DMS114 treated with DMSO at 0.1 percent for 48 hours (cell line): ENCODE data around the gene CKAP2L.
A peak's percentile ranks its signal among the peaks of the same experiment; 100 is the strongest.

Source experiments
- DNase-seq: peaks from one replicate; lab custom pipeline; 2025; ENCODE audit not compliant: unreplicated experiment; lab: John Stamatoyannopoulos, UW

The CKAP2L gene

DNA sequence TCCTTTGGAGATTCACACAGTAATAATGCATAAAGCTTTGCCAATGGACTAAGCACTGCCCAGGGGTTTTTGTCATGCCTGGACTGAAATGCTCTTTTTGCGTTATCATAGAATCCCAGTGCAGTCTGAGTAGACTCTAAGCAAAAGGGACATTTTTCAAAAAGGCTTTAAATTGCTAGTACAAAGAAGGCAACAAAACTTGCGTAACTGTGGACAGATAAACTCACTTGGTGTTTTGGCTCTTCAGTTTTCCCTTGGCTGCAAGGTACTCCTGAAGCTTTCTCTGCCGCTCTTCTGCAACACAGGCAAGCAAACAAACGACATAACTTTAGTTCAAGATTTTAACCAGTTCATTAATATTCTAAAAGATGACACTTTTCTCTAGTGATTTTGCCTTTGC, 2.1 kb downstream of the CKAP2L start:
- DNase-seq: no peak

DNA sequence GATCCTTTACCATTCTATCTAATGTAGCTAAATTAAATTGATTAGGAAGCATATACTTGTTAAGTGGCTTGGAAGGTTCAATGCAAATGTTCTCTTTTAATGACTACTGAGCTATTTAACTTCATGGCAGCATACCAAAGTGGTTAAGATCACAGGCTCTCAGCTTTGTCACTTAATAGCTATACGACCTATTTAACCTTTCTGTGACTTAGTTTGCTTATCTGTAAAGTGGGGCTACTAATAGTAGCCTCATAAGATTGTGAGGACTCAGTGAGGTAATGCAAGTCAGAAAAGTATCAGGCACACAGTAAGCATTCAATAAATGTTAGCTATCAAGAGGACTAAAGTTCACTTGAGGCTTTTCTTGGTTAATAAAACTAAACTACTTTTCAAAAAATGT, 4.3 kb downstream of the CKAP2L start:
- DNase-seq: no peak

DNA sequence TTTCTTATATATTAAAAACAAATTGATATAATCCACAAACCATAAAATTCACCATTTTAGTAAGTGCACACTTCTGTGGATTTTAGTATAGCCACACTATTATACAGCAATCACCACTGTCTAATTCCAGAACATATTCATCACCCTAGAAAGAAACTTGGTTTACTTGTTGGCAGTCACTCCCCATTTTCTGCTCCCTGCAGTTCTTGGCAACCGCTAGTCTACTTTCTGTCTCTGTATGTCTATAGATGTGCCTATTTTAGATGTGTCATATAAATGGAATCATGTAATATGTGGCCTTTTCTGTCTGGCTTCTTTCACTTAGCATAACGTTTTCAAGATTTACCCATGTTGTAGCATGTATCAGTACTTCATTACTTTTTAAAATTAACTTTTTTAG, 5.7 kb downstream of the CKAP2L start:
- DNase-seq: no peak

DNA sequence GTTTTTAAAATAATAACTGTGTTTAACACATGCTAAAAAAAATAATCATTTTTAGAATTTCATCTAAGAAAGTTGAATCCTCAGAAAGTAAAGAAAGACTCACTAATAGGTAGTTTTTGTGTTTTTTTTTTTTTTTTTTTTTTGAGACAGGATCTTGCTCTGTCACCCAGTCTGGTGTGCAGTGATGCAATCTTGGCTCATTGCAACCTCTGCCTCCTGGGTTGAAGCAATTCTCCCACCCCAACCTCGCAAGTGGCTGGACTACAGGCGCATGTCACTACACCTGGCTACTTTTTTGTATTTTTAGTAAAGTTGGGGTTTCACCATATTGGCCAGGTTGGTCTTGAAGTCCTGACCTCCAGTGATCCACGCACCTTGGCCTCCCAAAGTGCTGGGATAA, 7.1 kb downstream of the CKAP2L start:
- no peak for DNase-seq

DNA sequence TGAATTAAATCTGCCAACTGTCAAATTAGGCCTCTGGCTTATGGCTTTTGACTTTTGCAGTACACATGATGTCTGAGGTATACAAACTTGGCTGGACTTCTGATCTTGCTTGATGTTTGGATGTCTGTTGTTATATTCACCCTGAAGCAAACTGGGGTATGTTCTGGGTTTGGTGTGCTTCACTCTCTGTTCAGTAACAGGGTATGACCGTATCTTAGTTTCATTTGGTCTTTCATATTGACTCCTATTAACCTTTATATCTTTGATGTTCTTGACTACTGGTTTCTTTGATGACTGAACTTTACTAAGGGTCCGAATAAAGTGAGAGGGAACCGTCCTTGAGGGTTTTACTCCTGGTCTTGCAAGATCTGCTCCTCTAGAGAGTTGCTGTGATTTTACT, 8.2 kb downstream of the CKAP2L start:
- DNase-seq: no peak

DNA sequence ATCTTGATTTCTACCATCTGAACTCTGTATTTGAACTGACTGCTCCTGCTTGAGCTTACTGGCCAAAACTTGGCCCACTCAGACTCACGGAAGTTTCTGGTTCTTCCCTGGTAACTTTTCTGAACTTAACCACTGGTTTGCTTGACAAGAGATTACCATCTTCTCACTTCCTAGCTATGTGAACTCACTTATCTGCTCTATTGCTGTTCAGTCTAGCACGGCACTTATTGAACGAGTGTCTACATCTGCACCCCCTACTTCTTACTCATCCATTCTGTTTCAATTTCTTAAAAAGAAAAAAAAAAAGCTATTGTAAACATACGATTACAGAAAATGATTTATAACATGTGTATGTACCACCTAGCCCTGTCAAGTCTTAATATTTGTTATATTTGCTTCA, 9.0 kb downstream of the CKAP2L start:
- no peak for DNase-seq

DNA sequence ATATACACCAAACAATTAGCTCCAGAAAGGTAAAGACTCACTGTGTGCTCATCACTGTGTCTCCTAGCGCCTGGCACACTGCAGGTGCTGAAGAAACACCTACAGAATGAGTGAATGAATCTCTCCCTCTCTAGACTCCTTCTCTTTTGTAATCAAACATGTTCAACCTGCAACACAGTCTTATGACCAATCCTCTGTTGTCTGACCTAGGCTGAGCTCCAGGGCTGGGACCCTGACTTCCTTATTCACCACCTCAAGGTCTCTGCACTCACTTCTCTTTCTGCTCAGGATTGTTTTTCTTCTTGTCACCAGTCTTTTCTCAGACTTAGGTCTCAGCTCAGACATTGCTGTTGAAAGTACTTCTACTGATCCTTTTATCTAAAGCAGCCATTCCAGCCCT, 9.8 kb downstream of the CKAP2L start:
- DNase-seq: no peak

DNA sequence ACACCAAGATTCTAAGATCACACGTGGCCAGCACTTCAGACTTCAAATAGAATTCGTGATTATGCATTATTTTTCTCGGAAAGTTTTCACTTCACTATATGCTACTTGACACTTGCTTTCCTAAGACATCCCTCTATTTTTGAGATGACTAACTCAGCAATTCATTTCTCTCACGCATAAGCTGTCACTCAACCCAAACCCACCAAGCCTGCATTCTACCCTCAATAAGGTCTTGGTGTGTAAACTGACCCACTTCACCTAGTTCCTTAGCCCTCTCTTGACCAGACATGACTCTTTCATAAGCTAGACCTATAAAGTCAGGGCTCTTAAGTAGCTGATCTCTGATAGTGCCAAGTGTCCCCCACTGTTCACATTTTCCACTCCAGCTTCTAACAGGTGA, 11.7 kb downstream of the CKAP2L start:
- no peak for DNase-seq

DNA sequence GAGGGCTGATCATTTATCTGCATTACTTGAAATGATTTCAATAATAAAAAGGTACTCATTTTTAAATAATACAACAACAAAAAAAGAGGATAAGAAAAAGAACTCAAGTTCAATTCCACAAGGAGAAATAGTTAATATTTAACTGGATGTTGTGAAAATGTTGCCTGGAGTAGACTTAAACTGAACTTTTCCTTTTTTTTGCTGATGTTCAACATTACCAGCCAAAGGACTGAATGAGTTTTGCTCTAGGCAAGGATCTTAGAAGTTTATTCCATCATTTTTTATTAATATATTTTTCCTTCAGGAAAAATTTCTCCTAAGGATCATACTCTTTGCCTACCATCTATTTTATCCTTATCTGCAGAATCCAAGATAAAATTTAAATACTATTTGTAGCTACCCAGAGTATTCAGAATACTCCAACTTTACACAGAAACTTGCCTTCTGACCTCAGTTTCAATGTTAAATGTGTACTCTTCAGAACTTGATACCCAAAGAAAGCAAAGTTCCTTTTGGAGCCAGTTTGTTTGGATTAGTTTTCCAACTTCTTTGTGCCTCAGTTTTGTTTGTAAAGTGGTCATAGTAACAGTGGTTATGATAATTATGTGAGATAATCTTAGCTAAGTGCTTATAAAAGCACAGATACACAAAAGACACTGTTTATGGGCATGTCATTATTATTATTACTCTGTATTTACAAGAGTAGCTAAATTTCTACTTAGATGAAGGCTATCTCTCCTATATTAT, 12.8 kb downstream of the CKAP2L start:
- DNase-seq: no peak

DNA sequence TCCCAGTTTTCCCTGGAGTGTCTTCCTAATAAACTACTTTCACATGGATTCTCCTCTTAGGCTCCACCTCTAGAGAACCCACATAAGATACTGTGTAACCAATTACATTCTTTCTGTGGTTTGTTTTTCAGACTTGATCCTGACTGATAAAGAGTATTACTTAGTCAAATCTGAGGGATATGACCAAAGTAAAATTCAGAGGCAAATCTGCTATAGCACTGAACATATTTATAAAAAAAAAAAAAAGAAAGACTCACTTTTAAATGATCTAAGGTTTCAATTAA, 13.9 kb downstream of the CKAP2L start:
- no peak for DNase-seq

DNA sequence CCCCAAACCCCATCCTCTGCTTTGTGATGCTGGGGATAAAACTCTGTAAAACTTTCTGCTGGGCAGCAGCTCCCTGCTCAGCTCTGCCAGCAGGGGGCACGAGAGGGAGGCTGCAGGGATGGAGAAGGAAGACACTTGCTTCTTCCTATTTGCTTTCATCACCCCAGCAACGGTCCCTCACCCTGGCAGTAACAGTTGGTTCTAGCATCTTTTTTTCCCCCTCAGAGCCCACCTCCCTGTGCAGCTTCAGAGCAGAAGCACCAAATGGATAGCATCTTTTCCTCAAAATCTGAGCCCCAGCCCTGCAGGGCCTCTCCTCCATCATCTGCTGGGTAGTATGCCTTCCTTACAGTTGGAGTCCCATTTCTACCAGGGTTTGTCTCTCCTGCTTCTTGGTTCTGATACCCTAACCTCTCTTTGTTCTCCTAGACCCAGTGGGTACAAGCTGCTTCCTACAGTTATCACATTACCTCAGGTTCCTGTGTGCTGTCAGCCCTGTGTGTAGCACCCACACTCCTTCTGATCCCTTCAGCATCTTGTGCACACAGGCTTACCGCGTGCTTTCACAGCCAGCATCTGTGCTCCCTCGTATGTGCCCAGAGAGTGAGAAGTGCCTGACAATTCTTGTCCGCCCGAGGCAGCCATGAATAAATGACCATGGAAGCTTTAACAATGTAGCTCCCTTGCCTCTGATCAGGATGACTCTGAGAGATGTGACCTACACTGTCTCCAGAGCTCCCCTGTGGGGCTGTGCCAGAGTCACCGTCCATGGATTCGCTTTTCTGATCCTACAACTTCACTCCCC, 14.5 kb downstream of the CKAP2L start:
- DNase-seq: peak; percentile 15

DNA sequence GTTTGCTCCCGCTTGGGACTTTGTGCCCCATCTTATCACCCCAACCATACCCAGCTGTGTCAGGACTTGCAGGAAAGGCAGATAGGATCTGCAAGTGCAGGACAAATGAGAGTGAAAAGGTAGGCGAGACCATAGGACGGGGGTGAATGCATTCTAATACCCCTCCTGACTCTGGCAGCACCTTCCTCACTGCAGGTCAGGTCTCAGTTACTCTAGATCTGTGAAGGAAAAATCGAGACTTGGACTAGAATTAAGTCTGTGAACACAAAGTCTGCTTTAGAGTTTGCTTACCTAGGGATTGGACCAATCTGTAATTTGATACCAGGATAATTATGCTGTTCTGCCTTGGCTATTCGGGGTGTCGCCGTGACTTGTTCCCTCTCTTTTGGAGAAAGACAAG, 23.9 kb downstream of the CKAP2L start:
- no peak for DNase-seq

DNA sequence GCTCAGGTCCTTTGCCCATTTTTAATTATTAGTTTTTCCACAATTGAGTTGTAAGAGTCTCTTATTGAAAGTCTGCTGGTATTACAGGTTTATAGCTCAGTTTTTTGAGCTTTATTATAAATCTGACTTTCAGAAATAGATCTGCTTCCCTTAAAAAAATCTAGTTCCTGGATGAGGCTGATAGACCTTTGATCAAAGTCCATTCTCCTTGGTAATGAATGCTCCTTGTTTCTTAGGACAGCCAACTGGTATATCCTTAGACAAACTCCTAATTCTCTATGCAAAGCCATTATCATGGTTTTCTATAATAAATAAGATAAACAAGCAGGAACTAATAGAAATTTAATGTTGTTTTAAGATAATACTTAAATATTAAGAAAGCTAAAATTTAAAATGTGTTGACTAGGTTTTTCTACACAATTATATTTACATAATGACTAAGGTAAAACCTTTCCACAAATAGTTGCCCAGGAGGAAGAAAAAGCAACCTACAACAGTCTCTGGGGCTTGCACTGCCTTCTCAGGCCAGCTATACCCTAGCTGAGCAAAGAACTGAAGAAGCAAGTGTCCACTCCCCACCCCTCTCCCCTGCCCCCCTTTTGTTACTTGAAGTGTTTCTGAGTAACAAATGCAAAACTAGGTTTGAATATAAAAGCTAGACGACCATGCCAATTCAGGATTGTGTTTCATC, 26.7 kb downstream of the CKAP2L start:
- DNase-seq: no peak

DNA sequence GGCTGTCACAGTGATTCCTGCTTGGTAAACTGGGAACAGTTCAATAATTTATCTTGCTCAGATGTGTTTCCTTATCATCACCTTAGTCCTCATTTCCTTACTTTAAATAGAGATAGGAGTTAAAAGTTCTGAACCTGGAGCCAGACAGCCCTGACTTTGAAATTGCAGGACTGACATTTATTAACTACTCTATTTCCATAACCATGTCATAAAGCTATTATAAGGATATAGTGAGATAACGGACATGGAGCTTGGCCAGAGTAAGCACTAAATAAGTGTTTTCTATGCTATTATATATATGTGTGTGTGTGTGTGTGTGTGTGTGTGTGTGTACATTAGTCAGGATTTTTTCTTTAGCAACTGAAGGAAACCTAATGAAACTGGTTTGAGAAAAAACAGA, 30.5 kb downstream of the CKAP2L start:
- no peak for DNase-seq

DNA sequence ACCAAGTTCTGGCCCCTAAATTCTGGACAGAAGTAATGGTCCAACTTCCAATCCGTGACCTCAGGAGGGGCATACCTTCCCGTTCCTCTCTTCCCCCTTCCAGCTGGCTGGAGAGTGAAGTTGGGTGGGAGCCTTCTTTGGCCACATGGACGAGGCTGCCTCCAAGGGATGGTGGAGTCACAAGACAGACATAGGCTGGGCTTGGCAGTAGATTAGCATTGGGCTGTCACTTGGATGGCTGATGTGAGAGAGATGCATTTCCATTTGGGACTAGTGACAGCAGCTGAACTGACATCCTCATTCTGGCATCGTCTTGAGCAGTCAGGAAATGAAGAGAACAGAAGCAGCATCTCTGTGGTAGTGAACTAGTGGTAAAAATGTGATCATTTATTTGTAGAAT, 31.0 kb downstream of the CKAP2L start:
- DNase-seq: no peak

DNA sequence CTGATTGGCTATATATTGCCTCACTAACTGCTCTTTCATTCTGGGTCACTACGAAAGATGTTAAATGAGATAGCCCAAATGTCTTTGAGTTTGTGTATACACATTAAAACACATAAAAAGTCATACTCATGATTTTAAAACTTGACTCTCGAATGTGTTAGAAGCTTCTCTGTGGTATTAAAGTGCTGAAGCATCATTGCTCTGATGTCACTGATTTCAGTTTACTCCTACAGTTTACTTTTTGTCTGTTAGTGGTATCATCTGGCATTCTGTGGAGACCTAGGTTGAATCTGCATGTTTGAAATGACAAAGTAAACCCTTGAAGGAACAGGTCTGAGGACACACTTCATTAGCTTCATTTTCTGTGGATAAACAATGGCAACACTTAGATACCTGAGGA, 32.9 kb downstream of the CKAP2L start:
- no peak for DNase-seq

DNA sequence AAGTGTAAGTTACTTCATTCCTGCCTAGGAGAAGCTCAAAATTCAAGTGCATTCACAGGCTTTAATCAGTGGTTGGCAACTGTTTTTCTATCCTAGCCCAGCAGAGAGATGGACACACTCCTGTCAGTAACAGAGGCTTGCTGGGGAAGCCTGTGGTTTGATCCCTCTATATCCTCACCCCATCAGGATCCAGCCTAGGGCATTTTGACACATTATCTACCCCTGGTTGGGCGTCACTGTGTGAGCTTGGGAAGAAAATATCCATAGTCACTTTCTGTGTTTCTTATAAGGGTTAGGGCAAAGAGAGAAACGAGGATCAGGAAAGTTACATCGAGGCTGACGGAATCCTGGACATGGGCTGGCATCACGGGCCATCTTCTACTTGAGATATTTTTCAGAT, 33.6 kb downstream of the CKAP2L start:
- no peak for DNase-seq

DNA sequence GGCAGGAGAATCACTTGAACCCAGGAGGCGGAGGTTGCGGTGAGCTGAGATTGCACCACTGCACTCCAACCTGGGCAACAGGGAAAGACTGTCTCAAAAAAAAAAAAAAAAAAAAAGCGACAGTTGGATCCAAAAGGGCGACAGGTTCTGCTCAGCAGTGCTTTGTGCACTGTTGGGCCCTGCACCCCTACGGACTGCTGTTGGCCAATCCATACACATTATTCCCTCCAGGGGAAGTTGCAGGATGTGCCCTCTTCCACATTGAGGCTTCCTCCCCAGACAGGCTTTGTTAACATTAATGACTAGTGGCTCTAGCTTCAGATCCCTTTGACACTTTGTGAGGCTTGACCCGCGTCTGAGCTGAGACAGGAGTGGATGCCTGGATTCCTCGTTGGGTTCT, 34.2 kb downstream of the CKAP2L start:
- no peak for DNase-seq

DNA sequence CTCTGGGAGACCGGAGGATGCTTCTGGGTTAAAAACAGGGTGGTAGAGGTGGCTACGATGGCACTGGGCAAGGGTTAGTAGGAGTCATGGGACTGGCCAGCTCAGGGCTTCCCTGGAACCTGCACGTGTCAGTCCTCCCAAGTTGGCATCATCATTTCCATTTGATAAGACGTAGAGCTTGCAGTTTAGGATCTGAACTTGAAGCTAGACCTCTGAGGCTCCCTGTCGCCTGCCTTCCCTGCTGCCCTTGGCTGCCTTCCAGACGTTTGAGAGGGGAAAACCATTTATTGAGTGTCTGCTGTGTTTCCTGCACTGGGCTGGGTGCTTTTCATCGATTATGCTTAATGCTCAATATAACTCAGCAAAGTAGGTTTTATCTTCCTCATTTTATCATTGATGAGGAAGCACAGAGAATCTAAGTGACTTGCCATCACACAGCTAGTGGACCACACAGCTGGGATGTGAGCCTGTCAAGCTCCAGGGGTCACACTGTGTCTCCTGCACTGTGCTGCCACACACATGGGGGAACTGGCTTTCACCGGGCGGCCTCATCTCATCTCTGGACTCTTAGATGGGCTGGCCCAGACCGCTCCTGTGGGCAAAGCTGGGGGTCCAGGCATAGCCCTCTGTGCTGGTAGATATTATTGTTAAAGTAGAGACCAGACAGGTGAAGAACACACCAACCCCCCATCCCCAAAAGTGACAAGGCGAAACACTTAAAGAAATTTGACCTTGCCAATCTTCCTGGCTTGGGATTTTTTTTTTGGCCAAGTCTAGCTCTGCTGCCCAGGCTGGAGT, 35.8 kb downstream of the CKAP2L start:
- DNase-seq: no peak

DNA sequence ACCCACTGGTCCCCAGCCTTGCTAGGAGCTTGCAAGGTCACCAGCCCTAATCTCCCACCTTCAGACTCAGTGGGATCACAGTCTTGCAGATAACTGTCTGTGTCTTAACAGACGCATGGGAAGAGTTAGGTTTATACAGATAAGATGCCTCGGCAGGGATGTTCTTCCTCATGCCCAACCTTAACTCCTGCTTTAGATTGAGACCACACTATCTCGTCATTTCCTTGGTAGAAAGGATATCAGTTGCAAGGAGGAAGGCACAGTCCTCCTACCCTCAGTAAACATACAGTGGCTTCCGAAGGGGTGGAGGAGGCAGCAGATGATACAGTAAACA, 36.4 kb downstream of the CKAP2L start:
- DNase-seq: no peak

DNA sequence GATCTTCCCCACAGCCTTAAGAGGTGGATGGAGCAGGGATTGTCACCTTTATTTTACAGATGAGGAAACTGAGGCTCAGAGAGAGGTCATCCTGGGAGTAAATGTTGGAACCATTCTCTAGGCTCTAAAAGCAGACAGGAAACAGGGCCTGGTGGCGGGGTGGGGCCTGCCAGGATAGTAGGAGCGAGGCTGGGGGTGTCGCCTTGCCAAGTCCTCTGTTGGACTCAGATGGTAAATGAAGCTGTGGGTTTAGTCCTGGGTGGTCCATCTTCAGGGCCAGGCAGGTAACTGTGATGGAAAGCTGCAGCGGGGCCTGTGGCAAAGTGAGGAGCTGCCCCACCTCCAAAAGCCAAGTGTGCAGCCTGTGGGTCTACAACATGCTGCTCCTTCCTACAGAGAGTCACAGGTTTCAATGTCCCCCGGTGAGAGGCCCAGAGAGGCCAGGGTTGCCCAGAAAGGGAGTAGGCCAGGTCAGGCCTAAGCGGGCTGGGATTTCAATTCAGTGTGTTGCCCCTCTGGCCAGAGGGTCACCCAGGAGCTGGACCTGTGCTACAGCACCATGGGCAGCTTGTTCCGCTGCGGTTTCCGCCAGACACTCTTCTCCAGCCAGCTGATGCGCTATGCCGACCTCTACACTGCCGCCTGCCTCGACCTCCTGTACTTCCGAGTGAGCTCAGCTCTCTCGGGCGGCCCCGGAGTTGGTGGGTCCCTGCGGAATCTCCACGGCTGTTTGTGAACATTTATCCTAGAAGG, 37.0 kb downstream of the CKAP2L start:
- no peak for DNase-seq
